HCEC 1CT (cell line): ENCODE results near the gene PCK1.
"Not testable (repeated sequence)": the region's sequence is repeated elsewhere in the genome, so short reads cannot be mapped to it uniquely, and the experiment has no call there.

Source experiments
- DNase-seq: peaks from one replicate; pipeline ENCODE4 v3.0.0-alpha.2; 2017

PCK1 gene

GRCh38 chr20:57560554-57561355 is at the start of gene PCK1:
PCK1 (plus strand) TSS chr20:57561110; CDS start chr20:57561412, 302 bp downstream.
- no peak for DNase-seq

- not testable (repeated sequence) for DNase-seq
Measured at GRCh38 chr20:57511709-57512108, 49.2 kb upstream of the PCK1 start.

GRCh38 chr20:57512432-57512831 is 48.5 kb upstream of the PCK1 start:
- DNase-seq, result no peak

- DNase-seq, result peak; percentile 21
Measured at GRCh38 chr20:57513199-57513598, 47.7 kb upstream of the PCK1 start.

GRCh38 chr20:57514273-57514751 is 46.6 kb upstream of the PCK1 start:
- DNase-seq, result peak; percentile 45

GRCh38 chr20:57517904-57518303 is 43.0 kb upstream of the PCK1 start:
- DNase-seq, result no peak

- no peak for DNase-seq
Measured at GRCh38 chr20:57522380-57523140, 38.4 kb upstream of the PCK1 start.

- DNase-seq, result no peak
Measured at GRCh38 chr20:57523782-57524181, 37.1 kb upstream of the PCK1 start.

- no peak for DNase-seq
Measured at GRCh38 chr20:57524511-57525176, 36.3 kb upstream of the PCK1 start, which contains the start of gene CTCFL. CTCFL (minus strand) TSS chr20:57525140; CDS start chr20:57524205, 935 bp downstream.

GRCh38 chr20:57525328-57526086 is 35.4 kb upstream of the PCK1 start:
- DNase-seq, result no peak

GRCh38 chr20:57526087-57526884 is 34.6 kb upstream of the PCK1 start:
- DNase-seq, result no peak

GRCh38 chr20:57526885-57527460 is 33.9 kb upstream of the PCK1 start:
- DNase-seq, result no peak

GRCh38 chr20:57527728-57528127 is 33.2 kb upstream of the PCK1 start:
- no peak for DNase-seq

GRCh38 chr20:57528148-57528547 is 32.8 kb upstream of the PCK1 start:
- no peak for DNase-seq

- DNase-seq, result no peak
Measured at GRCh38 chr20:57529160-57529585, 31.7 kb upstream of the PCK1 start.

- DNase-seq, result no peak
Measured at GRCh38 chr20:57529810-57530209, 31.1 kb upstream of the PCK1 start.

GRCh38 chr20:57530327-57530981 is 30.5 kb upstream of the PCK1 start:
- no peak for DNase-seq

GRCh38 chr20:57532104-57532503 is 28.8 kb upstream of the PCK1 start:
- no peak for DNase-seq

- no peak for DNase-seq
Measured at GRCh38 chr20:57535297-57535696, 25.6 kb upstream of the PCK1 start.

GRCh38 chr20:57536120-57536708 is 24.7 kb upstream of the PCK1 start:
- DNase-seq, result no peak
